Uterus (tissue), 4 donors: Measurements from ENCODE around the gene SERGEF. TPM values are rescaled to one million over a fixed set of nuclear protein-coding genes. Genes with fewer than 3 reads are reported as not detected.

Experiments used
- DNase-seq, 2 donors: peaks; one replicate each; pipeline ENCODE4 v3.0.0-alpha.2; 2019 to 2020
- H3K27ac ChIP-seq, 2 donors: fragments of 200-600 bp; sonication (generic); 1 replicate in 1 of 2; 2 replicates in 1 of 2; pipeline ENCODE4 v1.5.1; 2016 to 2018
- H3K27me3 ChIP-seq, 2 donors: fragments of 200-600 bp; sonication (generic); one replicate each; pipeline ENCODE4 v1.5.1; 2018 to 2019; ENCODE audit warnings: control low read depth in 1 of 2
- H3K36me3 ChIP-seq, 2 donors: fragments of 200-600 bp; sonication (generic); one replicate each; pipeline ENCODE4 v1.5.1; 2019; ENCODE audit warnings: control low read depth in 1 of 2
- H3K4me1 ChIP-seq, 2 donors: fragments of 200-600 bp; sonication (generic); one replicate each; pipeline ENCODE4 v1.5.1; 2018 to 2019; ENCODE audit warnings: control low read depth in 1 of 2
- H3K4me3 ChIP-seq, 2 donors: fragments of 200-600 bp; sonication (generic); 1 replicate in 1 of 2; 2 replicates in 1 of 2; pipeline ENCODE4 v1.5.1; 2018 to 2019; ENCODE audit warnings: mild to moderate bottlenecking in 1 of 2
- H3K9me3 ChIP-seq, 2 donors: fragments of 200-600 bp; sonication (generic); one replicate each; pipeline ENCODE4 v1.5.1; 2019; ENCODE audit warnings: control low read depth in 1 of 2
- CTCF ChIP-seq, 4 experiments: fragments of 200-600 bp in 2 of 4; fragments of 450-650 bp in 2 of 4; sonication (generic) in 2 of 4; IDR thresholded peaks; one replicate each; pipeline ENCODE4 v1.5.1; 2016 to 2019; ENCODE audit warnings: antibody characterized with exemption in 4 of 4, mild to moderate bottlenecking in 2 of 4, moderate library complexity in 1 of 4
- POLR2A ChIP-seq, 2 donors: fragments of 450-650 bp; IDR thresholded peaks; one replicate each; pipeline ENCODE4 v1.6.1; 2016; ENCODE audit warnings: antibody characterized with exemption in 2 of 2, mild to moderate bottlenecking in 1 of 2, moderate library complexity in 1 of 2
- intact Hi-C: fragments of 100-400 bp; cut with DNase I; formaldehyde crosslinking; loops from one replicate; pipeline ENCODE4 v1.15.1; 2023; ENCODE audit warnings: low total_unique reads
- total RNA-seq, 4 donors: library from RNA; depleted of rRNA in 3 of 4; stranded (reverse); fragments of >200 nt in 3 of 4; gene quantifications; one replicate each; pipeline versions ENCODE4 v1.1.0 to v1.2.4, GENCODE V29; 2014 to 2023
- donor health status: DM: yes; HTN: yes; CAD: no.

SERGEF gene
- total RNA-seq, 4 donors from 2014 or later, result 12.6 to 64.4 (median 43.7) TPM

DNA sequence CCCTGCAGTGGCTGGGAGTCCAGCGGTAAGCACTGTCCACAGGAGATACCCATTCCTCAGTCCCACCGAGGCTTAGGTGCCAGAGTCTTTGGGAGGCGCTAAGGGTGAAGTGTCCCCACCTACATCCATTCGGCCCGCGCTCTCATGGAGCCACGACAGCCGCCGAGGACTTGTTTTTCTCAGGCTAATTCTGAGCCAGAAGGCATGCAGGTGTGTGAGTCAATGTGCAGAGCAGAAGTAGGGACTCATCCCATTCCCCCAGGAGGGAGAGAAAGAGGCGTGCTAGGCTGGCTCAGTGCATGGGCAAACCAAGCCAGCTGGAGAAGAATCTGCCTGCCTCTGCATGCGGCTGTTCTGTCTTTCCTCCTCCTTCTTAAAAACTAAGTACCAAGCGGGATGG, 231.6 kb downstream of the SERGEF start:
- no peak for DNase-seq

GRCh38 chr11:17780668-17781067, 232.2 kb downstream of the SERGEF start:
- H3K27me3 ChIP-seq, result no peaks in the 10 kb centered on the region
- H3K4me3 ChIP-seq, result no peak overlapping the region
- intact Hi-C loops, result no loop called here
- no peak overlapping the region for H3K27ac ChIP-seq
- TF ChIP-seq POLR2A (IDR thresholded peaks at IDR 0.05) (no peak), CTCF (IDR thresholded peaks at IDR 0.05) (no peak)
- H3K36me3 ChIP-seq, result no peaks in the 10 kb centered on the region
- DNase-seq, result no peak
- no peaks in the 10 kb centered on the region for H3K9me3 ChIP-seq
- no peaks in the 10 kb centered on the region for H3K4me1 ChIP-seq

More for the DNA sequence above, 231.6 kb downstream of the SERGEF start:
- Histone ChIP-seq H3K27ac (no peak overlapping the region), H3K4me3 (no peak overlapping the region), H3K9me3 (no peaks in the 10 kb centered on the region), H3K27me3 (no peaks in the 10 kb centered on the region), H3K4me1 (no peaks in the 10 kb centered on the region), H3K36me3 (no peaks in the 10 kb centered on the region)
- intact Hi-C loops, result no loop called here
- TF ChIP-seq POLR2A (IDR thresholded peaks at IDR 0.05) (no peak), CTCF (IDR thresholded peaks at IDR 0.05) (no peak)

DNA sequence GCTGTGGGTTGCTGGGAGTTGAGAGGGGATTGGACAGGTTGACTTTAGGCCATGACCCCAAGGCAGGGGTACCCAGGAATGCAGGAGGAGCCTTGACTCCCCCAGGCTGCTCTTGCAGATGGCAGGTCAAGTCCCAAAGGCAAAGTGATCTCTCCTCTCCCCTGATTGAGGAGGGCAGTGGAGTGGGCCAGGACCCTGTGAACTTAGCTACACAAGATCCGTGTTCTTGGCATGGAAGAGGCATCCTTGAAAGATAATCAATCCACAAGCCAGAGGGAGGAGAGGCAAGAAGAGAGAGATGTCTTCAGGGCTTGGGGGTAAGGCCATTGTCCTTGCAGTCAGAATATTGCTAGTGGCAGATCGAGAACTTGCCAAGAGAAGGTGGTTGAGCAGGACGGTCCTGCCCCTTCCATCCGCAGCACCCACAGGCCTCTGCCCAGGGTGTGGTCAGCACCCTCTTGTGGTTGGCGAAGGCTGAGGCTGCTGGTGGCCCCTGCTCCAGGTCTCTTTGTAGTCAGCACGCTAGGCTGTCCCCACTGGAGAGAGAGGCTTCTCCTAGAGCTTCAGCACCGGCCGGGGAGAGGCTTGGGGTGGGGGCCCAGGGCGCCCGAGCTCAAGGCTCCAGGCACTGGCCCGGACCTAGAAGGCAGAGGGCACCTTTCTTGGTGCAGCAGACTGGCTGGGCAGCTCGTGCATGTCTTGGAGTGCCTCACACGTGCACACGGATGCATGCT, 232.8 kb downstream of the SERGEF start:
- Histone ChIP-seq H3K36me3 (no peaks in the 10 kb centered on the region), H3K27me3 (no peaks in the 10 kb centered on the region), H3K27ac (no peak overlapping the region), H3K4me3 (no peak overlapping the region), H3K4me1 (no peaks in the 10 kb centered on the region), H3K9me3 (no peaks in the 10 kb centered on the region)
- no peak for TF ChIP-seq POLR2A (IDR thresholded peaks at IDR 0.05)
- no peak for TF ChIP-seq CTCF (IDR thresholded peaks at IDR 0.05)
- intact Hi-C loops, result no loop called here
- no peak for DNase-seq

DNA sequence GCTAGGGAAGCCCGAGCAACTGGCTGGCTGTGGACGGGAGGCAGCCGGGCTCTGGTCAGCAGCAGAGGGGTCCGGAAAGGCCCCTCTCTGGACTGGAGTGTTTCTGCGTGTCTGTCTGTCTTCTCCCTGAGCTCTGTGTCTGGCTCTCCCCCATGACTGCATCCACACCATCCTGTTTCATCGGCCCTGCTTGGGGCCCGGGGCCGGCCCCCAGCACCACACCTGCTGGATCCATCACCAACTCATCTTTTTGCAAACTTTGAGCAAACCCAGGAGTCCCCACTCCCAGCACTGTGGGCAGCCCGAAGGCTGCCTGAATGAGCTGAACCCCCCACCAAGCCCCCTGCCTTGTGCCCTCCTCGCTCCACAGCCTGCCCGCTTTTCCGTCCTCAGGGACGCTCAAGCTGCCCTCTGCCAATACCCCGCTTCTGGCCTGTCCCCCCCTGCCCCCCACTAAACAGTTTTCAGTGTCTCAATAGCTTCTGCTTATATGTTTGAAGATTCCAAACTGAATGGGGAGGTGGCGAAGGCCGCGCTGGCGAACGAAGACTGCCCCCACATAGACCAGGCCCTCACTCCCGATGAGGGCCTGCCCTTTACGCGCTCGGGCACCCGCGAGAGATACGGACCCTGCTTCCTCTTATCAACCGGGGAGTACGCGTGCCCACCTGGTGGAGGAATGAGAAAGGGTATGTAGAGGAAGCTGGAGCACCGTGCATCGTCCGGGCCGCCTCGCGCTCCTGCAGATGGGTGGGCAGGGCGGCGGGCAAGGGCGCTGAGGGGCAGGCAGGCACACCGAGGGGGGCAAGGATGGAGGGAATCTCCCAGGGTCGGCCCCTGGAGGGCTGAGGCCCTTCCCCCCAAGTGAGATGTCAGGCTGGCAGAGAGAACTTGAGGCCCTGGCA, 233.6 kb downstream of the SERGEF start:
- TF ChIP-seq POLR2A (IDR thresholded peaks at IDR 0.05) (no peak), CTCF (IDR thresholded peaks at IDR 0.05) (no peak)
- Histone ChIP-seq H3K4me1 (no peaks in the 10 kb centered on the region), H3K36me3 (no peaks in the 10 kb centered on the region), H3K4me3 (no peak overlapping the region), H3K27me3 (no peaks in the 10 kb centered on the region), H3K9me3 (no peaks in the 10 kb centered on the region), H3K27ac (no peak overlapping the region)
- no peak for DNase-seq
- intact Hi-C loops, result no loop called here

DNA sequence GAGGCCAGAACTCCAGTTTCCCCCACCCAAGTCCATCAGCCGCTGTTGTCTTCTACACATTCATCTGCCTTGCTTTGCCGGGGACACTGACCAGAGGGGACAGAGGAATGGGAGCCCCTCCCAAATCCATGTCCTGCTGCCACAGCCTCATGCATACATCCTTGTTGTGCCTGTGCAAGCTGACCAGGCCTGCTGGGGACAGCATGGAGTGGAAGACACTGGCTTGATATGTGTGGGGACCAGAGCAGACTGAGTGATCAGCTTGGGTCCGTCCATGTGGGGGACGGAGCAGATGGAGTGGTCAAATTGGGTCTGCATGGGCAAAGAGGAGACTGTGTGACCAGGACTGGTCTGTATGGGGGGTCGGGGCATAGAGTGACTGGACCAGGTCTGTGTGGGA, 234.5 kb downstream of the SERGEF start:
- DNase-seq, result no peak
- Histone ChIP-seq H3K9me3 (no peaks in the 10 kb centered on the region), H3K27me3 (no peaks in the 10 kb centered on the region), H3K4me3 (no peak overlapping the region), H3K4me1 (no peaks in the 10 kb centered on the region), H3K36me3 (no peaks in the 10 kb centered on the region), H3K27ac (no peak overlapping the region)
- no peak for TF ChIP-seq CTCF (IDR thresholded peaks at IDR 0.05)
- TF ChIP-seq POLR2A (IDR thresholded peaks at IDR 0.05), result no peak
- intact Hi-C loops, result no loop called here
